PFSK-1 (cell line): ENCODE data around the gene GRID1.

Source experiments
- POLR2AphosphoS5 ChIP-seq: IDR thresholded peaks from 2 replicates; pipeline ENCODE4 v1.6.1; 2012; ENCODE audit warnings: low read depth, mild to moderate bottlenecking, control low read depth, low read length, moderate library complexity
- REST ChIP-seq, 2 experiments: IDR thresholded peaks; 2 replicates each; pipeline versions ENCODE4 v1.6.1 to v1.8.0; 2011 to 2012; ENCODE audit warnings: low read depth in 2 of 2, low read length in 2 of 2, control low read depth in 1 of 2, inconsistent platforms in 1 of 2, mild to moderate bottlenecking in 1 of 2, moderate library complexity in 1 of 2; ENCODE audit not compliant: insufficient read depth in 1 of 2
- SIN3A ChIP-seq: IDR thresholded peaks from 2 replicates; pipeline ENCODE4 v1.6.1; 2012; ENCODE audit warnings: mild to moderate bottlenecking, low read length, moderate library complexity, borderline replicate concordance; ENCODE audit not compliant: insufficient read depth
- TAF1 ChIP-seq: IDR thresholded peaks from 2 replicates; pipeline ENCODE4 v1.6.1; 2012; ENCODE audit warnings: low read length, control low read depth, borderline replicate concordance; ENCODE audit not compliant: insufficient read depth

- TF ChIP-seq SIN3A (no peak), POLR2AphosphoS5 (no peak), REST (IDR thresholded peaks at IDR 0.05; ENCODE audit: insufficient read depth in 1 of 2, low read depth in 2 of 2, low read length in 2 of 2) (no peak), TAF1 (no peak)
These were observed 449.0 kb downstream of the GRID1 start for GRCh38 chr10:85917601-85918000.
